NCI-H510A (cell line): ENCODE data around the gene RGS7.
"Not testable (repeated sequence)": the region's sequence is repeated elsewhere in the genome, so short reads cannot be mapped to it uniquely, and the experiment has no call there.

Experiments
- DNase-seq: peaks from one replicate; lab custom pipeline; 2025; lab: John Stamatoyannopoulos, UW

Gene RGS7

DNA sequence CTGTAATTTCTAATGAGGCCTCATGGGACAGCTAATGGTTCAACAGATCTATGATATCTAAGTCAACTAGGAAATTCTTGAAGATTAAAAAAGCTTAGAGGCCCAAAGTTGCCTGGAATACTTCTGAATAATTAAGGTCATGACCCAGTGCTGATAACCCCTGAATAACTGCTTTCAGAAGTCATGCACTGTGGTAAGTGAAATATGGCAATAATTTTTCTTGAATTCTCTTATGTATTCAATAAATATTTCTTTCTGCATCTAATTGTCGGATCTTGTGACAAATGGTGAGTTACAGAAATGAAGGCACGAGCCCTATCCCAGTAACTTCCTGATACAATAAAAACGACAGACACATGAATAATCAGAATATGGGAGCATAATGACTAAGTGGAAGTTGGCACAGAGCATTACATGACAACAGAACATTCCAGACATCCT, 525.8 kb downstream of the RGS7 start:
- DNase-seq = no peak

DNA sequence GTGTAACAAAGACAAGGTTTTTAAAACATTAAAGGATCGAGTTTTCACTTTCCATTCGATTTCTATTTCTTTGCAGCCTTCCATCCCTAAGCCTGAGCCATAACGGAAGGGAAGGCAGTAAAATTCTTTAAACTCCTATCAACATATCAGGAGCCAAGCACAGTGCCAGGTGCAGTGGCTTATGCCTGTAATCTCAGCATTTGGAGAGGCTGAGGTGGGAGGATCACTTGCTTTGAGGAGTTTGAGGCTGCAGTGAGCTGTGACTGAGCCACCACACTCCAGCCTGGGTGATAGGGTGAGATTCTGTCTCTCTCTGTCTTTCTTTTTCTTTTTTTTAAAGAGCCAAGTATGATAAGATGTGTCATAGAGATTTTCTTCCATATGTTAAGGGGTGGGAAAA, 527.5 kb downstream of the RGS7 start:
- no peak for DNase-seq

DNA sequence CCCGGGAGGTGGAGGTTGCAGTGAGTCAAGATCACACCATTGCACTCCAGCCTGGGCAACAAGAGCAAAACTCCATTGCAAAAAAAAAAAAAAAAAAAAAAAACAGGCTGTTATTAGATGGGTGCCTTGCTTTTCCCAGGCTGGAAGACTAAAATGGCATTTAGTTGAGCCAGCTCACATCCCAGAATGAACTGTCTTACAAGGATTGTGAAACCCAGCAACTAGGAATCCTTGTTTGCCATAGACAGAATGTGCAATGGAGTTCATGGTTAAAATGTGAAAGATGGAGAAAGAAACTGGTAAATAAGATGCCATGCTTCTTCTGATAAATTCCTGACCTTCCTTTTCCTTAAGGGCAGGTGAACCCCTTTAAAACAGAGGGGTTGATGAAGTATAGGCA, 529.2 kb downstream of the RGS7 start:
- no peak for DNase-seq

DNA sequence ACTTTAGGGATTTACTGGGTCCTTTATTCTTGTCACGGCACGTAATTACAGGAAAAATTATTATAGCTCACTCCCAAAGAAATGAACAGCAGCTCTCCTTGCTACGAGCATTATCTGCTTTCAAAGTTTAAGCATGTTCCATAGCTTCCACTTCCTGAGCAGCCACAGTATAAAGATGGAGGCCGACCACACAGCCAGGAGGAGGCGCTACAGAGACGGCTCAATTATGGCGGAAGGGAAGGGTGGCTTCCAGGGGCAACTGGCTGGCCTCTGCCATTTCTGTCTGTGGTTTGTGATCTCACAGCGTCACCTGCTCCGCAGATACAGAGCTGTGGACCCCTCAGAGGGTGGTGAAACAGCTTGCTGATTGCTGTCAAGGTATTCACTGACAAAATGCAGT, 532.8 kb downstream of the RGS7 start:
- no peak for DNase-seq

DNA sequence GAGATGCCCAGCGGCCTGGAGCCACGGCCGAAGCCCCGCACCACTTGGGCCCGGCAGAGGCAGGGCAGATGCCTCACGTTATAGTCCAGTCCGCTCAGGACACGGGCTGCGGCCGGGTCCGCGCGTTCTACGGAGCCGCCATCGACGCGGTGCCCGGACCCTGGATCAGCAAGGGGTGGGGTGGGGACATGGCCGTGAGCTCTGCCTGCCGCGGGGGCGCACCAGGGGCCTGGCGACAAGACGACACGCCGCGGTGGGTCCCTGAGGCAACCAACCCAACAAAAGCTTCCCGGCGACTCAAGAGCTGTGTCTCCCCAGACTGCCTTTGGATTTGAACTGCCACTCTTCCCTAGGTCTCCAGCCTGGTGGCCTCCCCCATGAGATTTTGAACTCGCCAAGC, 533.6 kb downstream of the RGS7 start:
- DNase-seq = no peak

DNA sequence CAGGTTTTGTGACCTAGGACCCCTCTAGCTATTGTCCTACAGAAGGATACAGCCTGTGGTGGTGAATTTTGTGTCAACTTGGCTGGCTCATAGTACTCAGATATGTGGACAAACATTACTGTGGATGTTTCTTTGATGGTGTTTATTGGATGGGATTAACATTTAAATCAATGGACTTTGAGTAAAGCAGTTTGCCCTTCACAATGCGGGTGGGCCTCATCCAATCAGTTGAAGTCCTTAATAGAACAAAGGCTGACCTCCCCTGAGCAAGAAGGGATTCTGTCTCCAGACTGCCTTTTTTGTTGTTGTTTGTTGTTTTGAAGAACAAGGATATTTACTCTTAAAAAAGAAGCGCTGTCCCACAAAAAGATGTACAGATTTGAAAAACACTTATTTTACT, 535.1 kb downstream of the RGS7 start:
- no peak for DNase-seq

DNA sequence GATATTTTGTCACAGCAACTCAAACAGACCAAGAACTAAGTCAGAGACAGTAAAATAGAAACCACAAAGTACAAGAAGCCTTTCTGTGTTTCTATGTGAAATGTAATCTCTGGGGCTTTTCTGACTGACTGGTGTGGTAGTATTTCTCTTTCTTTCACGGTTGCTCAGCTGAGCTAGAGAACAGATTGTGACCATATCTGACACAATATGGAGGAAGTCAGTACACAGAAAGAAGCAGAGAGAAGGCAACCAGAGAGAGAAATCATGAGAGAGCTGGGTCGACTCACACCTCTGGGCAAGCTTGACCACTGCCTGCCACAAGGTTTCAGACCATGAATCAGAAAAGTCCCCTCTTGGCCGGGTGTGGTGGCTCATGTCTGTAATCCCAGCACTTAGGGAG, 536.2 kb downstream of the RGS7 start:
- no peak for DNase-seq

DNA sequence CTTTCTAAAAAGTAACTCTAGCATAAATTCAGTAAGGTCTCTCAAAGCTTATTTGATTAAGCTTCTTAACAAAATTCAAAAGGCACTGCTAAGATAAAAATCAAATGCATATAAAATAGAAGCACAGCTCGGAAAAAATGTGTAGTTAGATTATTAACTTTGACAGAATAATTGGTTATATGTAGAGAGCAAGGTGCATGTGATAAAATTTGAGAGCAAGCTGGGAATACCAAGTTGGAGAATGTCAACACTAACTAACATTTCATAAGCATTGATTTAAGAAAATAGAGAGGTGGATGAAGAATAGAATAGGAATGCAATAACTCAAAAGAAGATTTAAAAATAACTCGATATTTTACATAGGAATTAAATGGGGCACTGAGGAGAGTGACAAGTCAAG, 540.5 kb downstream of the RGS7 start:
- DNase-seq = no peak

DNA sequence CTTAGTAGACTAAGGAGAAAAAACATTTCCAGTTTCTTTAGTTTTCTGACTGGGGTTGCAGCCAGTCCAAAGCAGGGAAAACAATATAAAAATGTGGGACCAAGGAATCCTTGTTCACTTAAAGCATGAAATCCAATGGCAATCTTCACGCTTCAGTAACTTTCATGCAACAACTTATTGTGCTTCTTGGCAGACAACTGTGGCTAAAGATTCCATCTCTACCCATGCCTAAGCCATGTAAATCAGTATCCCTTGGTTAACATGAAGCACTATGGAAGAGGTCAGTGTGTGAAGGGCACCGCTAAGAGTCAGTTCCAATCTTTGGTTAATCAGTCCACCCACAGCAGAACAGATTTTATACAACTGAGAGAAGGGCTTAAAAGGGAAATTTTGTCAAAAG, 543.3 kb downstream of the RGS7 start:
- no peak for DNase-seq

DNA sequence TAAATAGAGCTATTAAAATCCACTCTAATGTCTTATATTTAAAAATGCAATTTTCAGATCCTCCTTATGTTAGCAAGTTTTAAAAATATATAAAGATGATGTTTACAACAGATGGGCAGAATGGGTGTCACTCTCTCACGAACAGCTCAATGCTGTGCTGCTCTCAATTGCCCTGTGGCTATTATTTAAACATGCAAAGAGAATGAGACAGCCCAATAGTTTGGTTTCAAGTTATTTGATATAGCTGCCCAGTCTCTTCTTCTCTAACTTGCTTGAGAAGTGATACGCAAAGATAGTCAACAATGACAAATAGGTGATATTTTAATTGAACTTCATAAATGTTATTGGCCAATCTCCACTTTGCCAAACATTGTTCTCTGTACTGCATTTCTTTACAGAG, 545.7 kb downstream of the RGS7 start:
- DNase-seq = no peak

DNA sequence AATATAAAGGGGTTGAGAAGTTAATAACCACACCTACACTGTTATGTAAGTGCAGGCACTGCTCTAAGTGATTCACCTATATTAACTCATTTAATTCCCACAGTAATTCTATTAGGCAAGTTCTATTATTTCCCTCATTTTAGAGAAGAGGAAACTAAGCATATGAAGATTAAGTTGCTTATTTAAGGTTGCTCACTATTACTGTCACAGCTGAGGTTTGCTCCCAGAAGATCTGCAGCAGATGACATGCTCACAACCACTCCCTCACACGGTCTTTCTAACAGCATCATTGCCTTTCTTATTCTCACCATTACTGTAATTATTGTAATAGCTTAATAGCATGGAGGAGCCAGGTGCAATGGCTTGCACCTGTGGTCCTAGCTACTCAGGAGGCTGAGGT, 548.6 kb downstream of the RGS7 start:
- DNase-seq = no peak

DNA sequence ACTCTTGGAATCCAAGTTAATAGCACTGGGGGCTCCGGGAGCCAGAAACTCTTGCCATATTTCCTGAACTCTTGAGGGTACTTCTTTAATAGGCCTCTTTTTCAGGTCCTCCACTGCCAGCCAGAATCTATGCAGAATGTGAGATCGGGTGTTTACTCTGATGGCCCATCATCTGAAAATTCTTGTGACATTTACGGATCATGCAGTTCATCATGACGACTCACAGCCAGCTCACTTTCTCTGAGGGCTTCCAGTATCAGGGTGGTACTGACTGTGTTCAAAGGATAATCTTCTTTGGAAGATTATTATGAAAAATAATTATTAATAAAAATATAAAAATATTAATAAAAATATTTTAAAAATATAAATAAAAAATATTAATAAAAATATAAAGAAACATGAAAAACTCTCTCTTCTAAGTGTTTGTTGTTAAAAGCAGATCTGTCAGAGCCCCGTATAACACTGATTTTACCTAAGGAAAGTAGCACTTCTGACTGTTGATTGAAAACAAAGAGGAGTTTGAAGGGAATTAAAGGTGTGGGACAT, 550.7 kb downstream of the RGS7 start:
- DNase-seq = no peak

DNA sequence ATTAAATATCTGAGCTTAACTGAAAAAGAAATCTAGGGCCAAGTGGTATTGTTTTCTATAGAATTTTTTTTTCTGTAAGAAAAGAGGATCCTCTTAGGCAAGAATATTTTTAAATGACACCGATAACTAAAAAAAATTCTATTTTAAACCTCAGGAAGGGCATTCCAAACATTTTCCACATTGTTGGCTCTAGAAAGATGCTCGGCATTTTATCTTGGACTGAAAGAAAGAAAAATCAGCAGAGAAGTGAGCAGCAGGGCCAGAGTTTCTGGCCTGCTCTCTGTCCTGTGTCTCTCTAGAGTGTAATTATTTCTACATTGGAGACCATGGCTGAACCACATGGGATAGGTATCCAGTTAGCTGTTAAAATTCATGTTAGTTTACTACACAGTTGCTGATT, 552.5 kb downstream of the RGS7 start:
- no peak for DNase-seq

DNA sequence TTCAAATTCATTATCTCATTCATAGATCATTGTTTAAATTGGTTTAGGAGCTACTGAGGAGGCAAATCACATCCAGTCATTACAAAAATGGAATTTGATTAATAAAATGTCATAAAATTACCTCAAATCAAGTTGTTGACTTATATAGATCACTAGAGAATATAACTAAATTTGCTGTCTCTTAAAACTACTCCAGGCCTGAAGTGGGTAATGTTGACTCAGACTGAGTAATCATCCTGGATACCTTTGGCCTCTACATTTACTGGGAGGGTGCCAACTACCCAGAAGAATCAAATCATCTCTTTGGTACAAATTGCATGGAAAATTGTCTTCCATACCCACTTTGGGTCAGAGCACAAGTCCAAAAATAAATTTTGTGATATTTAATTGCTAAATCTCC, 553.9 kb downstream of the RGS7 start:
- no peak for DNase-seq

DNA sequence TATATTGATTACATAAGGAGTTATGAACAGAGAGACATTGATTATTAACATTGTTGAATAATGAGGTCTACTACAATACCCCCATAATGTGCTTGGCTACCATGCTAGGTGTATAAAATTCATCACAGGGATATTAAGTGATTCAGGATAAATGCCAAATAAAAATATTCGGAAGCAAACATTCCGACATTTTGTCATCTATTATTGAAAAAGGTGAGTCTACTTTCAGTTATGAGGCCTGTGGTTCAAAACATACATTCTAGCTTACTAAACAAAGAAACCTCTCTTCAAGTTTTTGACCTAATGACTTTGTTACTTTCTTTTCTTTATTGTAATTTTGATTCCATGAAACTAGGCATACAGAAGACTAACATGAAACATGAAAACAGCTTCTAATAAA, 554.7 kb downstream of the RGS7 start:
- no peak for DNase-seq

DNA sequence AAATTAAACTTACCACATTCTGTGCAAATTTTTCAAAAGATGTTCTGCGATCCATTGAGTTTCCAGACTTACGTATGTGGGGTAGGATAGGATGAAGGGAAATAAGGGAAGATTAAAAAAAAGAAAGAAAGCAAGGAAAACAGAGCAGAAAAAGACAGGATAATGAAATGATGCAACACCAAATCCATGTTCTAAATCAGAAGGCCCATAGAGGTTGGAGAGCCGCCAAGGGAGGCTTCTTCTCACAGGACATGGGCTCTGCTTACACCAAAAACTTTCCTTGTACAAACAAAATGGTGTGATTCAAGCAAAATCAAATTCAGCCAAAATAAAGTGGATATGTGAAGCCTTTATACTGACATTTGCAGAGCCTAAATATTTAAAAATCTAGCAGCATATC, 555.6 kb downstream of the RGS7 start:
- DNase-seq = no peak

DNA sequence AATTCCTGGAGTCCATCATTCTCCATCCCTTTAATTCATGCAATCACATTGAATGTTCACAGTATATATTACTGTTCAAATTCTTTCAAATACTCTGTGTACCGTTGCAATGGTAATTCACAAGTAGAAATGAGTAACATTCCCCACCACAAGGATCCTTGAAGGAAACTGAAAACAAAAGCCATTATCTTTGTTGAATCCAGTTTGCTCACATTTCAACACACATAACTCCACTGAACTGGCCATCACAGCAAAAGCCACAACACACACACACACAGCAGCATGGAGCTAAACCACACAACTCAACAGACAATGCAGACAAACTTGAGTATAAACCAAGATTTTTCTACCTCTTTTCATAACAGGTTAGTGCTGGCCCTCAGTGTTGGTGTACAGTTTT, 556.7 kb downstream of the RGS7 start:
- DNase-seq = no peak

DNA sequence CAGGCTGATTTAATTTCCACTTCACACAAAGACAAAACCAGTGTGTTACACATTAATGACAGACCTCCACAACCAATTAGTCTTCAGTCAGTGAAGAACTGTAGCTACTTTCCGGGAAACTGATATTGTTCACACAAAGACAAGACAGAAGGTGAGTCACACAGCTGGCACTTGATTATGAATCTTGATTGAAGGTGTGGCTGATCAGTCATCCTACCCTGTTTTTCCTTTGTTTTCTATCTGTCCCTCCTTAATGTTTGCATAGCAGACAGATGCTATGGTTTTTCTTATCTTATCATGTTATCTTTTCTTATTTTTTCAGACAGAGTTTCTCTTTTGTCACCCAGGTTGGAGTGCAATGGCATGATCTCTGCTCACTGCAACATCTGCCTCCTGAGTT, 560.0 kb downstream of the RGS7 start:
- DNase-seq = no peak

DNA sequence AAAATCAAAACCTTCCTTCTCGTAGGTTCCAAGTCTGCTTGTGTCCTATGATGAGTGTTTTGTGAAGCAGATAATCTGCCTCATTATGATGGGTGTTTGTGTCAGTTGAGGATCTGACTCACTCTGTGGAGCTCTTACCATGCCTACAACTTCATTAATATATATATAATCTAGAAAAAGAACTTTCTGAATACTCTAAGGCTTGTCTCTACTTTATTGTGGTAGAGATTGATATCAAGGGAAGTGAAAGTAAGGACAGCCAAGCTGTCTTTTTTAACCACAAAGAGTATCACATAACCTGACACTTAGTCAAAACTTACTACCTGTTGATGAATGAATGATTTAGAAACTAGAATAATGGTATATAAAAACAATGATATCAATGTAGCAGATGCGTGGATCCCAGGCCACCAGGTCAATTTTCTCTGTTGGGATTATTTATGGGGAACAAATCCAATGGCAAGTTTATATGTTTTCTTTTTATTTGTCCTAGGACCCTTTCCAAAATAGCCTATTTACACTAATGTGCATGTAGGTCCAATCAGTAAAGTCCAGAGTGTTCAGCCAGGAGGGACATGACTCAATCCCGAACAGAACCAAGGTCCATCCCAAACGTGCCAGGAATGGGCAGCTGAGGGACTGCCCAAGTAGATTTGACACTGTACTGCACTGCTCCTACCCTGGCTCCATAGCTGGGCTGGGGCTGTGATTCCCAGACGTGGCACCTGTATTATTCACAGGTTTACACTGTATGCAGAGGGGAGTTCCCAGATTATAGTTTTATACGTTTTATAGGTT, 562.8 kb downstream of the RGS7 start:
- DNase-seq = no peak

DNA sequence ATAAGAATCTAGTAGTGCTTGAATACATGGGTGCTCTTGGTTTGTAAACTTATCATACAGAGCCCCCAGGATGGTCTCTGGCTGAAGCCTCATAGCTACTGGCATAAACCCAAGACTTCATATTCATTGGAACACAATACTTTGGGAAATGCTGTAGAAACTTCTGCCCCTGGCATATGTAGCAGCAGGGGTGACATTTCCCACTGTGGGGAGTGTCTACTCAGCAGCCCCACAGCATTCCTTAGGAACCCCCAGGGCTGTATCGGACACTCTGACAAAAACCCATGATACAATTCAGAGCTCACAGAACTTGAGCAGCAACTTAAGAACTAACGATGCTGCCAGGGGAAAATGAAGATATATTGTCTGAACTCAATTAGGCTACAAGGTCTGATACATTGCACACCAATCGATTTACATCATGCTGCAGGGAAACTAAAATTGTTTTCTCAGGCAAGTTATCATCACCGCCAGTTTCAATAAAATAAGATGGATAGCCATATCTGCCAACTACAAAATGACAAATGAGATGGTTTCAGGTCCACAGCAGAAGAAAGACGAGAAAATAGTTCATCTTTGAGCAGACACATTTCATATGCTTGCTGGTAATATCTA, 564.0 kb downstream of the RGS7 start:
- no peak for DNase-seq

DNA sequence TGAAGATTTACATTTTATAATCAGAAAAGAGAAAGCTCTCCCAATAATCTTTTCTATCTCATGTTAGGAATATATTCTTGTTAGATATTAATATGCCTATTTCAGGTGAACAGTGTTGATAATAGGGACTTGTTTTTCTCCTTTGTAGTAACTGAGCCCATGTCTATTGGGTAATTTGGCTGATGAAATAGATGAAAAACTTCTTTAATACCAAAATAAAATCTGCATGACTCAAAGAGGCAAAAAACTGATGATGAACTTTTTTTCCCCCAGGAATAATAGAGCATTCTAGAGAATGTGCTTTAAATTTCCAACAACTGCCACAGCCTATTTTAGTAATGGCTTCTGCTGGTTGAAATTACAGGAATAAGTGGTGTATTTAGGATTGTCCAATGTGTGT, 566.1 kb downstream of the RGS7 start:
- no peak for DNase-seq

DNA sequence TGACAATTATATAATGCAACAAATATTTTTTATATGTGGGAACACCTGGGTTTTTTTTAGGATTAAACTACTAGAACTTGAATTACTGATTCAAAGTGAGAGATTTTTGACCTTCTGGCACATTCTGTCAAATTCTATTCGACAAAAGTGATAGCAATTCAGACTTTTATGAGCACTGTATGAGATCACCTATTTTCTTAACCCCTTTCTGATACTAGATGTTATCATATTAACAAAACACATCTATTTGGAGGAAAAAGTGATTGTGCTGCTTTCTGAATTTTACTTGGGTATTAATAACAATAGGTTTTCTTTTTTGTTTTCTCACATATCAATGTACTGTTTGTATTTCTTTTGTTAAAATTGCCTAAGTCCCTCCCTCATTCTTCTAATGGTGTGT, 570.1 kb downstream of the RGS7 start:
- DNase-seq = no peak

DNA sequence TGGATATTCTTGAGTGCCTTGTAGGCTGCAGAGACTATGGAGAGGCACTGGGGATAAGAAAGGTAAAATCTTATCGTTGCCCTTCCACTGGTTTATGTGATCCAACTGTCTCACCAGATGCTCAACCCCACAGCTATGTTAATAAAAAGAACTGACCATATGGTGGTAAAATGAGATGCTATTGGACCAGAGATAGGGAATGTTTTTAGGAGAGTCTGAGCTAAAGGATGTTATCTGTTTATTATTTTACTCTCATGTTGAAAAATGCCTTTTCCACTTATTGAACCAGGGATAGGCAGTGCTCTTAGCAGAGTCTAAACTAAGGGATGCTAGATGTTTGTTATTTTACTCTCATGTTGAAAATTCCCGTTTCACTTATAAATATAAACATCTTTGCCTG, 572.2 kb downstream of the RGS7 start:
- no peak for DNase-seq

DNA sequence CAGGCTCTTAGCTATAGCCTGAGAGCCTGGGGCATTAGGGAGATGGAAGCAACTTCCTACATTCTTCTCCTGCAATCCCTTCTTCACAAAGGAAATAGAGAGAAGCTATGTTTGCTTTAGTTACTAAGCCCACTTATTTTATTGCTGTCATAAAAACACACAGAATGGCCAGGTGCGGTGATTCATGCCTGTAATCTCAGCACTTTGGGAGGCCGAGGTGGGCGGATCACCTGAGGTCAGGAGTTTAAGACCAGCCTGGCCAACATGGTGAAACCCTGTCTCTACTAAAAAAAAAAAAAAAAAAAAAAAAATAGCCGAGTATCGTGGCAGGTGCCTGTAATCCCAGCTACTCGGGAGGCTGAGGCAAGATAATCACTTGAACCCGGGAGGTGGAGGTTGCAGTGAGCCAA, 573.3 kb downstream of the RGS7 start:
- DNase-seq = not testable (repeated sequence)
